DOHH2 (cell line): ENCODE data around the gene NUP37.
A peak's percentile ranks its signal among the peaks of the same experiment; 100 is the strongest.

Experiments
- H3F3A ChIP-seq: fragments of 200-600 bp; sonication (generic), shearing (Covaris generic); 2 replicates; pipeline ENCODE4 v1.6.0; 2016; ENCODE audit warnings: antibody characterized with exemption, mild to moderate bottlenecking; ENCODE audit not compliant: control insufficient read depth, insufficient read depth
- H3K27ac ChIP-seq: fragments of 200-600 bp; sonication (generic); 2 replicates; pipeline ENCODE4 v1.5.1; 2014; ENCODE audit warnings: low read depth, mild to moderate bottlenecking, low read length, moderate library complexity
- H3K27me3 ChIP-seq: fragments of 200-600 bp; sonication (generic); 2 replicates; pipeline ENCODE4 v1.6.1; 2014; ENCODE audit warnings: mild to moderate bottlenecking, low read length, mixed read lengths; ENCODE audit not compliant: control insufficient read depth
- H3K36me3 ChIP-seq: fragments of 200-600 bp; sonication (generic); 2 replicates; pipeline ENCODE4 v1.6.1; 2014; ENCODE audit warnings: mild to moderate bottlenecking, low read length, moderate library complexity, mixed read lengths; ENCODE audit not compliant: control insufficient read depth
- H3K4me1 ChIP-seq: fragments of 200-600 bp; sonication (generic); 2 replicates; pipeline ENCODE4 v1.6.1; 2014; ENCODE audit warnings: mild to moderate bottlenecking, low read length, mixed read lengths; ENCODE audit not compliant: control insufficient read depth
- H3K4me2 ChIP-seq: fragments of 200-600 bp; sonication (generic); 2 replicates; pipeline ENCODE4 v1.6.0; 2014; ENCODE audit warnings: mild to moderate bottlenecking, low read length, moderate library complexity
- H3K4me3 ChIP-seq: fragments of 200-600 bp; sonication (generic); 2 replicates; pipeline ENCODE4 v1.5.1; 2014; ENCODE audit warnings: mild to moderate bottlenecking, low read length, mixed read lengths
- H3K79me2 ChIP-seq: fragments of 200-600 bp; sonication (generic); 2 replicates; pipeline ENCODE4 v1.6.1; 2014; ENCODE audit warnings: mild to moderate bottlenecking, low read length, mixed read lengths; ENCODE audit not compliant: control insufficient read depth
- H3K9me2 ChIP-seq: fragments of 200-600 bp; sonication (generic); replicated peaks from 2 replicates; pipeline ENCODE4 v1.6.1; 2014; ENCODE audit warnings: mild to moderate bottlenecking, low read length, mixed read lengths; ENCODE audit not compliant: control insufficient read depth
- H3K9me3 ChIP-seq: fragments of 200-600 bp; sonication (generic); 2 replicates; pipeline ENCODE4 v1.6.1; 2014; ENCODE audit warnings: antibody characterized with exemption, low read length, mixed read lengths; ENCODE audit not compliant: control insufficient read depth, insufficient read depth
- H4K20me1 ChIP-seq: fragments of 200-600 bp; sonication (generic); 2 replicates; pipeline ENCODE4 v1.6.0; 2014; ENCODE audit warnings: low read depth, mild to moderate bottlenecking, antibody characterized with exemption, low read length, moderate library complexity; ENCODE audit not compliant: control insufficient read depth, insufficient read depth
- CTCF ChIP-seq: fragments of 200-600 bp; sonication (generic); IDR thresholded peaks from one replicate; pipeline ENCODE4 v1.5.1; 2014; ENCODE audit warnings: antibody characterized with exemption, mild to moderate bottlenecking, low read depth, low read length; ENCODE audit not compliant: poor library complexity, severe bottlenecking
- EZH2phosphoT487 ChIP-seq: fragments of 200-600 bp; sonication (generic); IDR thresholded peaks from 2 replicates; pipeline ENCODE4 v1.6.1; 2017; ENCODE audit warnings: borderline replicate concordance, mild to moderate bottlenecking, antibody characterized with exemption, low read length, moderate library complexity, mixed read lengths

NUP37 gene

GRCh38 chr12:102061096-102061559 is 58.8 kb downstream of the NUP37 start:
- H3K4me3 ChIP-seq = peak overlapping the region; percentile 76
- peak overlapping the region; percentile 12; the same call in 1 of the 2 replicates for H3K27ac ChIP-seq
- no peaks in the 10 kb centered on the region for H3K27me3 ChIP-seq
- H4K20me1 ChIP-seq = no peaks in the 10 kb centered on the region
- H3K79me2 ChIP-seq = peaks cover 8% of the 10 kb centered on the region
- H3K4me1 ChIP-seq = peaks cover 9% of the 10 kb centered on the region
- no peaks in the 10 kb centered on the region for H3F3A ChIP-seq
- H3K9me3 ChIP-seq = no peaks in the 10 kb centered on the region
- no peaks in the 10 kb centered on the region for H3K9me2 ChIP-seq
- H3K4me2 ChIP-seq = peak overlapping the region; percentile 83
- TF ChIP-seq CTCF (no peak), EZH2phosphoT487 (no peak)
- peaks cover 37% of the 10 kb centered on the region for H3K36me3 ChIP-seq

- H3K4me1 ChIP-seq = peaks cover 9% of the 10 kb centered on the region
- peaks cover 44% of the 10 kb centered on the region for H3K36me3 ChIP-seq
These were observed 60.6 kb downstream of the NUP37 start for GRCh38 chr12:102059343-102059742.

GRCh38 chr12:102054345-102054744 is 65.6 kb downstream of the NUP37 start:
- peaks cover 55% of the 10 kb centered on the region for H3K36me3 ChIP-seq
- no peaks in the 10 kb centered on the region for H3K79me2 ChIP-seq
- no peaks in the 10 kb centered on the region for H3K9me3 ChIP-seq
- H3K4me3 ChIP-seq = no peak overlapping the region
- no peaks in the 10 kb centered on the region for H3K9me2 ChIP-seq
- H3K4me1 ChIP-seq = peaks cover 7% of the 10 kb centered on the region
- no peak for TF ChIP-seq CTCF
- no peak for TF ChIP-seq EZH2phosphoT487
- no peaks in the 10 kb centered on the region for H4K20me1 ChIP-seq
- H3K27me3 ChIP-seq = no peaks in the 10 kb centered on the region
- no peaks in the 10 kb centered on the region for H3F3A ChIP-seq
- H3K27ac ChIP-seq = no peak overlapping the region
- no peak overlapping the region for H3K4me2 ChIP-seq

More at GRCh38 chr12:102059343-102059742, 60.6 kb downstream of the NUP37 start:
- no peak overlapping the region for H3K4me2 ChIP-seq
- H3K9me2 ChIP-seq = no peaks in the 10 kb centered on the region
- peaks cover 8% of the 10 kb centered on the region for H3K79me2 ChIP-seq
- no peak overlapping the region for H3K4me3 ChIP-seq
- H4K20me1 ChIP-seq = no peaks in the 10 kb centered on the region
- no peaks in the 10 kb centered on the region for H3K9me3 ChIP-seq
- no peaks in the 10 kb centered on the region for H3K27me3 ChIP-seq
- no peak overlapping the region for H3K27ac ChIP-seq
- TF ChIP-seq EZH2phosphoT487 = no peak
- no peak for TF ChIP-seq CTCF
- H3F3A ChIP-seq = no peaks in the 10 kb centered on the region

GRCh38 chr12:102053062-102053349 is 66.9 kb downstream of the NUP37 start:
- no peaks in the 10 kb centered on the region for H3F3A ChIP-seq
- no peaks in the 10 kb centered on the region for H4K20me1 ChIP-seq
- no peak overlapping the region for H3K4me2 ChIP-seq
- peaks cover 51% of the 10 kb centered on the region for H3K36me3 ChIP-seq
- no peak overlapping the region for H3K27ac ChIP-seq
- H3K9me2 ChIP-seq = no peaks in the 10 kb centered on the region
- TF ChIP-seq CTCF (no peak), EZH2phosphoT487 (no peak)
- no peaks in the 10 kb centered on the region for H3K9me3 ChIP-seq
- H3K4me1 ChIP-seq = peaks cover 7% of the 10 kb centered on the region
- no peaks in the 10 kb centered on the region for H3K79me2 ChIP-seq
- H3K27me3 ChIP-seq = no peaks in the 10 kb centered on the region
- H3K4me3 ChIP-seq = no peak overlapping the region
